Loucy (cell line): ENCODE results near the gene CCDC122.

Source experiments
- H2AFZ ChIP-seq: fragments of 200-600 bp; sonication (generic); 2 replicates; pipeline ENCODE4 v1.6.0; 2016; ENCODE audit warnings: antibody characterized with exemption, mild to moderate bottlenecking, low read length, moderate library complexity
- H3F3A ChIP-seq: fragments of 200-600 bp; 2 replicates; pipeline ENCODE4 v1.6.0; 2016; ENCODE audit warnings: antibody characterized with exemption, low read depth, mild to moderate bottlenecking
- H3K27me3 ChIP-seq: fragments of 200-600 bp; sonication (generic); 2 replicates; pipeline ENCODE4 v1.6.1; 2014; ENCODE audit warnings: low read length, mild to moderate bottlenecking; ENCODE audit not compliant: insufficient read depth, poor library complexity, severe bottlenecking
- H3K36me3 ChIP-seq: fragments of 200-600 bp; sonication (generic); 2 replicates; pipeline ENCODE4 v1.6.1; 2016; ENCODE audit warnings: low read length; ENCODE audit not compliant: insufficient read depth
- H3K4me1 ChIP-seq: fragments of 200-600 bp; sonication (generic); 2 replicates; pipeline ENCODE4 v1.5.1; 2014; ENCODE audit warnings: low read length, mild to moderate bottlenecking; ENCODE audit not compliant: insufficient read depth, poor library complexity, severe bottlenecking
- H3K4me2 ChIP-seq: fragments of 200-600 bp; sonication (generic); 2 replicates; pipeline ENCODE4 v1.6.0; 2014; ENCODE audit warnings: antibody characterized with exemption, low read length, low read depth, mild to moderate bottlenecking; ENCODE audit not compliant: poor library complexity, severe bottlenecking
- H3K4me3 ChIP-seq: fragments of 200-600 bp; sonication (generic); 2 replicates; pipeline ENCODE4 v1.5.1; 2014; ENCODE audit warnings: low read length, mild to moderate bottlenecking, mixed read lengths; ENCODE audit not compliant: poor library complexity, severe bottlenecking
- H3K79me2 ChIP-seq: fragments of 200-600 bp; sonication (generic); 2 replicates; pipeline ENCODE4 v1.6.1; 2014; ENCODE audit warnings: low read length; ENCODE audit not compliant: insufficient read depth
- H3K9ac ChIP-seq: fragments of 200-600 bp; sonication (generic); 2 replicates; pipeline ENCODE4 v1.6.0; 2014; ENCODE audit warnings: mild to moderate bottlenecking, low read depth, low read length, moderate library complexity; ENCODE audit not compliant: poor library complexity, severe bottlenecking
- H3K9me2 ChIP-seq: fragments of 200-600 bp; sonication (generic); replicated peaks from 2 replicates; pipeline ENCODE4 v1.6.1; 2016; ENCODE audit warnings: low read depth, low read length, mixed read lengths
- H3K9me3 ChIP-seq: fragments of 200-600 bp; sonication (generic); 2 replicates; pipeline ENCODE4 v1.6.1; 2014; ENCODE audit warnings: mild to moderate bottlenecking, antibody characterized with exemption, low read length, low read depth; ENCODE audit not compliant: insufficient read depth
- H4K20me1 ChIP-seq: fragments of 200-600 bp; sonication (generic); 2 replicates; pipeline ENCODE4 v1.6.0; 2014; ENCODE audit warnings: antibody characterized with exemption, low read length, mild to moderate bottlenecking; ENCODE audit not compliant: insufficient read depth, poor library complexity, severe bottlenecking
- EZH2phosphoT487 ChIP-seq: fragments of 200-600 bp; IDR thresholded peaks from 2 replicates; pipeline ENCODE4 v1.6.1; 2018; ENCODE audit warnings: antibody characterized with exemption, mild to moderate bottlenecking, moderate library complexity, borderline replicate concordance
- TF ChIP-seq, protein P1 (sequence below): fragments of 200-600 bp; sonication (generic); conservative IDR thresholded peaks from 2 replicates; pipeline ENCODE4 v1.5.1; 2014; ENCODE audit warnings: mild to moderate bottlenecking, antibody characterized with exemption, low read length

The CCDC122 gene

DNA sequence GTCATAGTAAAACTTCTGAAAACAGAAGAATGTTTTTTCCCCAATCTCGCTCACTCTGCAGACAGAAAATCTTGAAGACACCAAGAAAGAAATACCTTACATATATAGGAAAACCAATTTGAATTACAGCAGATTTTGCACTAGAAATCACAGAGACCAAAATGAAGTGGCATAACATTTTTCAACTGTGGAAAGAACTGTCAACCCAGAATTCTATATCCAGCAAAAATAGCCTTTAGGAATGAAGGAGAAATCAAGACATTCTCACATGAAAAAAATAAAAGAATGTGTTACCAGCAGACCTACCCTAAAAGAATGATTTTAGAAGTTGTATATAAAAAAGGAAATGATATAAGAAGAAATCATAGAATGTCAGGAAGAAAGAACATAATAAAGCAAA lies 28.7 kb downstream of the CCDC122 start:
- no peak for TF ChIP-seq EZH2phosphoT487
- TF ChIP-seq, protein P1, sequence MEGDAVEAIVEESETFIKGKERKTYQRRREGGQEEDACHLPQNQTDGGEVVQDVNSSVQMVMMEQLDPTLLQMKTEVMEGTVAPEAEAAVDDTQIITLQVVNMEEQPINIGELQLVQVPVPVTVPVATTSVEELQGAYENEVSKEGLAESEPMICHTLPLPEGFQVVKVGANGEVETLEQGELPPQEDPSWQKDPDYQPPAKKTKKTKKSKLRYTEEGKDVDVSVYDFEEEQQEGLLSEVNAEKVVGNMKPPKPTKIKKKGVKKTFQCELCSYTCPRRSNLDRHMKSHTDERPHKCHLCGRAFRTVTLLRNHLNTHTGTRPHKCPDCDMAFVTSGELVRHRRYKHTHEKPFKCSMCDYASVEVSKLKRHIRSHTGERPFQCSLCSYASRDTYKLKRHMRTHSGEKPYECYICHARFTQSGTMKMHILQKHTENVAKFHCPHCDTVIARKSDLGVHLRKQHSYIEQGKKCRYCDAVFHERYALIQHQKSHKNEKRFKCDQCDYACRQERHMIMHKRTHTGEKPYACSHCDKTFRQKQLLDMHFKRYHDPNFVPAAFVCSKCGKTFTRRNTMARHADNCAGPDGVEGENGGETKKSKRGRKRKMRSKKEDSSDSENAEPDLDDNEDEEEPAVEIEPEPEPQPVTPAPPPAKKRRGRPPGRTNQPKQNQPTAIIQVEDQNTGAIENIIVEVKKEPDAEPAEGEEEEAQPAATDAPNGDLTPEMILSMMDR = no peak
- no peaks in the 10 kb centered on the region for H3F3A ChIP-seq
- H3K36me3 ChIP-seq = no peaks in the 10 kb centered on the region
- peaks cover 38% of the 10 kb centered on the region for H3K9me3 ChIP-seq
- H3K4me2 ChIP-seq = no peak overlapping the region
- no peaks in the 10 kb centered on the region for H4K20me1 ChIP-seq
- no peak overlapping the region for H3K4me3 ChIP-seq
- H3K9me2 ChIP-seq = no peaks in the 10 kb centered on the region
- H3K79me2 ChIP-seq = no peaks in the 10 kb centered on the region
- H3K9ac ChIP-seq = no peak overlapping the region
- no peaks in the 10 kb centered on the region for H3K4me1 ChIP-seq
- H2AFZ ChIP-seq = no peak overlapping the region
- H3K27me3 ChIP-seq = no peaks in the 10 kb centered on the region

DNA sequence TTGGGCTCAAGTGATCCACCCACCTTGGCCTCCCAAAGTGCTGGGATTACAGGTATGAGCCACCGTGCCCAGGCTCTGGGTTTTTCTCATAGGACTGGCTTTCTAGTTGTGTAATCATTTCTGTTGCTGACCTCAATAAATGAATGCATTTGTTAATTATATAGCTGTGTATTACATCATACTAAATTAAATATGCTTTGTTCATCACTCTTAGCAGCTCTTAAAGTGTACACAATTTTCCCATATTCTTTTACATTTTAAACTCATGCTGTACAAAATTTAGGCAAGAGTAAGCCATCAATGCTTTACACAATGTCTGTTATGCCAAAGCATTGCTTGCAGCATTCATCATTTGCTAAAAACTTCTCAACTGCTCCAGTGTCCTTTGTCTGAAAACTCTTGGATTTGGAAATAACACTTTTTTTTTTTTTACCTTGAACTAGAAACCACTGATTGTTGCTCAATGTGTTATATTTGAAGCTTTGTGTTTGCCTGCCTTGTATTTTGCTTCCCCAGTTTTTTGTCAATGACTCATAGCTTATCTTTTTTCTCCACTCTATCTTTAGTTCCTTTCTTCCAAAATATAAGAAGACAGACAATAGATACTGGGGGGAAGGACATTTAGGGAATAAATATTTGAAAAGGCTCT lies 31.4 kb downstream of the CCDC122 start:
- no peaks in the 10 kb centered on the region for H3K4me1 ChIP-seq
- no peaks in the 10 kb centered on the region for H3F3A ChIP-seq
- no peak overlapping the region for H2AFZ ChIP-seq
- no peaks in the 10 kb centered on the region for H3K36me3 ChIP-seq
- no peak overlapping the region for H3K9ac ChIP-seq
- no peaks in the 10 kb centered on the region for H4K20me1 ChIP-seq
- H3K27me3 ChIP-seq = no peaks in the 10 kb centered on the region
- no peak overlapping the region for H3K4me3 ChIP-seq
- no peaks in the 10 kb centered on the region for H3K79me2 ChIP-seq
- H3K9me3 ChIP-seq = peaks cover 24% of the 10 kb centered on the region
- H3K4me2 ChIP-seq = no peak overlapping the region
- H3K9me2 ChIP-seq = no peaks in the 10 kb centered on the region; the same call in 1 of the 2 replicates
- TF ChIP-seq, protein P1 = no peak
- TF ChIP-seq EZH2phosphoT487 = no peak

GRCh38 chr13:43846496-43847158 lies 32.9 kb downstream of the CCDC122 start:
- TF ChIP-seq, protein P1 = no peak
- TF ChIP-seq EZH2phosphoT487 = no peak
- H2AFZ ChIP-seq = no peak overlapping the region
- H3K4me2 ChIP-seq = no peak overlapping the region
- H3K9me2 ChIP-seq = no peaks in the 10 kb centered on the region; the same call in 1 of the 2 replicates
- no peaks in the 10 kb centered on the region for H3K36me3 ChIP-seq
- H3K9me3 ChIP-seq = peaks cover 12% of the 10 kb centered on the region
- no peak overlapping the region for H3K9ac ChIP-seq
- no peaks in the 10 kb centered on the region for H3K79me2 ChIP-seq
- no peak overlapping the region for H3K4me3 ChIP-seq
- H3F3A ChIP-seq = no peaks in the 10 kb centered on the region
- H3K27me3 ChIP-seq = no peaks in the 10 kb centered on the region
- no peaks in the 10 kb centered on the region for H4K20me1 ChIP-seq
- no peaks in the 10 kb centered on the region for H3K4me1 ChIP-seq
